ENCODE results near the gene TRMT11. TPM values are rescaled to one million over a fixed set of nuclear protein-coding genes. Genes with fewer than 3 reads are reported as not detected.
"Not testable (repeated sequence)": the region's sequence is repeated elsewhere in the genome, so short reads cannot be mapped to it uniquely, and the experiment has no call there.

TRMT11 gene
- total RNA-seq, 4 donors from 2014 or later = 13.3 to 49.7 (median 22.3) TPM

- Histone ChIP-seq H3K27ac (no peak overlapping the region), H3K27me3 (no peaks in the 10 kb centered on the region)
- no peak for ATAC-seq
Observed at GRCh38 chr6:125961117-125961516, 25.2 kb upstream of the TRMT11 start.

GRCh38 chr6:125962900-125963497, 23.3 kb upstream of the TRMT11 start:
- no peaks in the 10 kb centered on the region for H3K9me3 ChIP-seq
- H3K27me3 ChIP-seq = no peaks in the 10 kb centered on the region
- ATAC-seq = no peak
- H3K36me3 ChIP-seq = peaks cover 0 to 14% of the 10 kb centered on the region in 2 donors
- H3K4me1 ChIP-seq = peaks cover 4 to 32% (median 6%) of the 10 kb centered on the region in 3 donors
- no peak overlapping the region for H3K27ac ChIP-seq
- TF ChIP-seq POLR2A (IDR thresholded peaks at IDR 0.05) (no peak), CTCF (IDR thresholded peaks at IDR 0.05) (no peak), EP300 (IDR thresholded peaks at IDR 0.05) (no peak), POLR2AphosphoS5 (IDR thresholded peaks at IDR 0.05) (no peak)
- 83% methylated on average over 3 to 8 of the region's 8 CpGs for WGBS, 2 donors (ENCODE audit: low coverage in 1 of 2)
- no peak overlapping the region for H3K4me3 ChIP-seq

More at GRCh38 chr6:125961117-125961516, 25.2 kb upstream of the TRMT11 start:
- H3K36me3 ChIP-seq = no peaks in the 10 kb centered on the region
- H3K9me3 ChIP-seq = no peaks in the 10 kb centered on the region
- WGBS, 2 donors (ENCODE audit: low coverage in 1 of 2) = 43 to 92% methylated on average over 1 to 2 of the region's 3 CpGs
- H3K4me3 ChIP-seq = no peak overlapping the region
- peaks cover 4 to 42% (median 6%) of the 10 kb centered on the region in 3 donors for H3K4me1 ChIP-seq
- no peak for TF ChIP-seq POLR2AphosphoS5 (IDR thresholded peaks at IDR 0.05)
- no peak for TF ChIP-seq EP300 (IDR thresholded peaks at IDR 0.05)
- TF ChIP-seq POLR2A (IDR thresholded peaks at IDR 0.05) = no peak

GRCh38 chr6:125963817-125964216, 22.5 kb upstream of the TRMT11 start:
- Histone ChIP-seq H3K27me3 (no peaks in the 10 kb centered on the region), H3K4me3 (no peak overlapping the region), H3K27ac (no peak overlapping the region), H3K36me3 (peaks cover 0 to 18% of the 10 kb centered on the region in 2 donors), H3K9me3 (no peaks in the 10 kb centered on the region), H3K4me1 (peaks cover 0 to 23% (median 0%) of the 10 kb centered on the region in 3 donors)
- no peak for TF ChIP-seq POLR2AphosphoS5 (IDR thresholded peaks at IDR 0.05)
- TF ChIP-seq POLR2A (IDR thresholded peaks at IDR 0.05) = no peak
- TF ChIP-seq EP300 (IDR thresholded peaks at IDR 0.05) = no peak
- no peak for TF ChIP-seq CTCF (IDR thresholded peaks at IDR 0.05)
- WGBS, 2 donors (ENCODE audit: low coverage in 1 of 2) = 89 to 91% methylated on average over 2 of the region's 2 CpGs
- ATAC-seq = no peak

GRCh38 chr6:125966569-125966968, 19.8 kb upstream of the TRMT11 start:
- 93 to 95% methylated on average over 1 of the region's 1 CpG for WGBS, 2 donors (ENCODE audit: low coverage in 1 of 2)

GRCh38 chr6:125968493-125968892, 17.8 kb upstream of the TRMT11 start:
- Histone ChIP-seq H3K27ac (no peak overlapping the region), H3K9me3 (no peaks in the 10 kb centered on the region), H3K27me3 (no peaks in the 10 kb centered on the region), H3K4me1 (no peaks in the 10 kb centered on the region), H3K36me3 (peaks cover 0 to 30% of the 10 kb centered on the region in 2 donors), H3K4me3 (no peak overlapping the region)
- TF ChIP-seq POLR2A (IDR thresholded peaks at IDR 0.05) = no peak
- no peak for TF ChIP-seq CTCF (IDR thresholded peaks at IDR 0.05)
- no peak for TF ChIP-seq EP300 (IDR thresholded peaks at IDR 0.05)
- no peak for TF ChIP-seq POLR2AphosphoS5 (IDR thresholded peaks at IDR 0.05)
- no peak for ATAC-seq
- WGBS, 2 donors (ENCODE audit: low coverage in 1 of 2) = 85 to 100% methylated on average over 1 to 2 of the region's 2 CpGs

More at GRCh38 chr6:125966569-125966968, 19.8 kb upstream of the TRMT11 start:
- Histone ChIP-seq H3K9me3 (no peaks in the 10 kb centered on the region), H3K27ac (no peak overlapping the region), H3K4me1 (peaks cover 0 to 2% (median 0%) of the 10 kb centered on the region in 3 donors), H3K36me3 (peaks cover 0 to 18% of the 10 kb centered on the region in 2 donors), H3K4me3 (no peak overlapping the region), H3K27me3 (no peaks in the 10 kb centered on the region)
- TF ChIP-seq EP300 (IDR thresholded peaks at IDR 0.05) (no peak), POLR2A (IDR thresholded peaks at IDR 0.05) (no peak)
- ATAC-seq = no peak

GRCh38 chr6:125970760-125971159, 15.6 kb upstream of the TRMT11 start:
- Histone ChIP-seq H3K9me3 (no peaks in the 10 kb centered on the region), H3K4me1 (no peaks in the 10 kb centered on the region), H3K4me3 (no peak overlapping the region), H3K27me3 (no peaks in the 10 kb centered on the region), H3K36me3 (peaks cover 0 to 42% of the 10 kb centered on the region in 2 donors), H3K27ac (no peak overlapping the region)
- no peak for ATAC-seq
- 0 to 45% methylated on average over 1 to 2 of the region's 2 CpGs for WGBS, 2 donors (ENCODE audit: low coverage in 1 of 2)
- TF ChIP-seq CTCF (IDR thresholded peaks at IDR 0.05) (no peak), EP300 (IDR thresholded peaks at IDR 0.05) (no peak), POLR2AphosphoS5 (IDR thresholded peaks at IDR 0.05) (no peak), POLR2A (IDR thresholded peaks at IDR 0.05) (no peak)

GRCh38 chr6:125972478-125972877, 13.9 kb upstream of the TRMT11 start:
- H3K36me3 ChIP-seq = peaks cover 0 to 39% of the 10 kb centered on the region in 2 donors
- WGBS, 2 donors (ENCODE audit: low coverage in 1 of 2) = 83% methylated on average over 1 of the region's 1 CpG; no CpG with 5 or more reads in 1 of the 2 donors
- ATAC-seq, H3K27ac ChIP-seq, H3K27me3 ChIP-seq, H3K4me1 ChIP-seq, H3K4me3 ChIP-seq, H3K9me3 ChIP-seq: not testable (repeated sequence)
